ENCODE results near the gene NR3C1. TPM values are rescaled to one million over a fixed set of nuclear protein-coding genes. Genes with fewer than 3 reads are reported as not detected.

NR3C1 gene
- total RNA-seq, 1 donor from 2014 or later: 0.17 TPM

GRCh38 chr5:143400541-143401226, 2.8 kb downstream of the NR3C1 start:
- Histone ChIP-seq H4K20me1 (ENCODE audit: low read depth) (peaks cover 8% of the 10 kb centered on the region), H2AFZ (replicated peaks) (no peak overlapping the region), H3K27ac (no peak overlapping the region), H3K4me1 (peaks cover 34% of the 10 kb centered on the region), H3K79me2 (ENCODE audit: low read depth) (no peaks in the 10 kb centered on the region), H3K9ac (no peak overlapping the region), H3K9me3 (ENCODE audit: low read depth) (no peaks in the 10 kb centered on the region), H3K4me3 (no peak overlapping the region), H3K4me2 (no peak overlapping the region), H3K27me3 (peaks cover 67% of the 10 kb centered on the region), H3F3A (ENCODE audit: low read depth) (peaks cover 30% of the 10 kb centered on the region), H3K36me3 (no peaks in the 10 kb centered on the region)
- H3K9me3 Mint-ChIP-seq: peaks cover 3% of the 10 kb centered on the region
- H3K4me3 Mint-ChIP-seq: no peak overlapping the region
- TF ChIP-seq CTCF (IDR thresholded peaks at IDR 0.05) (no peak), EZH2phosphoT487 (IDR thresholded peaks at IDR 0.05) (no peak), EZH2 (IDR thresholded peaks at IDR 0.05) (no peak)
- H3K36me3 Mint-ChIP-seq: peaks cover 6% of the 10 kb centered on the region
- peak; percentile 24 for DNase-seq (ENCODE audit: low spot score)
- H3K27ac Mint-ChIP-seq: no peak overlapping the region
- H3K27me3 Mint-ChIP-seq (ENCODE audit: insufficient read depth, low read depth): peaks cover 25% of the 10 kb centered on the region
- peaks cover 17% of the 10 kb centered on the region for H3K4me1 Mint-ChIP-seq

- Histone ChIP-seq H3K4me2 (no peak overlapping the region), H4K20me1 (ENCODE audit: low read depth) (peaks cover 8% of the 10 kb centered on the region), H3K27me3 (peaks cover 62% of the 10 kb centered on the region), H3K79me2 (ENCODE audit: low read depth) (no peaks in the 10 kb centered on the region), H3K4me3 (no peak overlapping the region), H3K9ac (no peak overlapping the region), H2AFZ (replicated peaks) (no peak overlapping the region), H3F3A (ENCODE audit: low read depth) (peaks cover 24% of the 10 kb centered on the region), H3K27ac (no peak overlapping the region), H3K36me3 (no peaks in the 10 kb centered on the region), H3K4me1 (peaks cover 34% of the 10 kb centered on the region), H3K9me3 (ENCODE audit: low read depth) (no peaks in the 10 kb centered on the region)
- peaks cover 25% of the 10 kb centered on the region for H3K27me3 Mint-ChIP-seq (ENCODE audit: insufficient read depth, low read depth)
- H3K27ac Mint-ChIP-seq: no peak overlapping the region
- H3K9me3 Mint-ChIP-seq: no peaks in the 10 kb centered on the region
- DNase-seq (ENCODE audit: low spot score): no peak
- peaks cover 15% of the 10 kb centered on the region for H3K4me1 Mint-ChIP-seq
- no peak overlapping the region for H3K4me3 Mint-ChIP-seq
- H3K36me3 Mint-ChIP-seq: peaks cover 6% of the 10 kb centered on the region
- TF ChIP-seq CTCF (IDR thresholded peaks at IDR 0.05) (no peak), EZH2phosphoT487 (IDR thresholded peaks at IDR 0.05) (no peak), EZH2 (IDR thresholded peaks at IDR 0.05) (no peak)
Observed at GRCh38 chr5:143399616-143400540, 3.6 kb downstream of the NR3C1 start.

GRCh38 chr5:143398451-143399237, 4.8 kb downstream of the NR3C1 start:
- Histone ChIP-seq H3K79me2 (ENCODE audit: low read depth) (no peaks in the 10 kb centered on the region), H4K20me1 (ENCODE audit: low read depth) (peaks cover 8% of the 10 kb centered on the region), H3K4me2 (no peak overlapping the region), H3K27ac (no peak overlapping the region), H3K9me3 (ENCODE audit: low read depth) (no peaks in the 10 kb centered on the region), H3K36me3 (no peaks in the 10 kb centered on the region), H2AFZ (replicated peaks) (no peak overlapping the region), H3K4me3 (no peak overlapping the region), H3F3A (ENCODE audit: low read depth) (peaks cover 19% of the 10 kb centered on the region), H3K27me3 (peaks cover 50% of the 10 kb centered on the region), H3K4me1 (peaks cover 30% of the 10 kb centered on the region), H3K9ac (no peak overlapping the region)
- Mint-ChIP-seq H3K36me3 (peaks cover 6% of the 10 kb centered on the region), H3K27ac (no peak overlapping the region), H3K4me3 (no peak overlapping the region), H3K27me3 (ENCODE audit: insufficient read depth, low read depth) (peaks cover 22% of the 10 kb centered on the region), H3K9me3 (no peaks in the 10 kb centered on the region), H3K4me1 (peaks cover 15% of the 10 kb centered on the region)
- DNase-seq (ENCODE audit: low spot score): no peak
- TF ChIP-seq EZH2 (IDR thresholded peaks at IDR 0.05) (no peak), EZH2phosphoT487 (IDR thresholded peaks at IDR 0.05) (peak; percentile 7)

Measured in neural progenitor cell (in vitro differentiated cells).